GM21528 (cell line): ENCODE results near the gene FKBP1A.
"Not testable (repeated sequence)": the region's sequence is repeated elsewhere in the genome, so short reads cannot be mapped to it uniquely, and the experiment has no call there.

Source experiments
- ATAC-seq: cut with Tn5 transposase; IDR thresholded peaks from one replicate; pipeline ENCODE4 v1.9.1; 2021; ENCODE audit warnings: mild to moderate bottlenecking, moderate library complexity; ENCODE audit not compliant: unreplicated experiment, low FRiP score

Gene FKBP1A

GRCh38 chr20:1369970-1370369 lies 22.9 kb downstream of the FKBP1A start:
- no peak for ATAC-seq

- ATAC-seq = no peak
Measured at GRCh38 chr20:1368448-1369199, 24.2 kb downstream of the FKBP1A start.

GRCh38 chr20:1367479-1367878 lies 25.4 kb downstream of the FKBP1A start:
- no peak for ATAC-seq

- no peak for ATAC-seq
Measured at GRCh38 chr20:1364106-1364505, 28.7 kb downstream of the FKBP1A start.

- no peak for ATAC-seq
Measured at GRCh38 chr20:1363522-1363921, 29.3 kb downstream of the FKBP1A start.

GRCh38 chr20:1362484-1362883 lies 30.4 kb downstream of the FKBP1A start:
- ATAC-seq = no peak

GRCh38 chr20:1360094-1360846 lies 32.6 kb downstream of the FKBP1A start:
- ATAC-seq = no peak

GRCh38 chr20:1357921-1358671 lies 34.8 kb downstream of the FKBP1A start:
- ATAC-seq = no peak

GRCh38 chr20:1353956-1354355 lies 38.9 kb downstream of the FKBP1A start:
- no peak for ATAC-seq

GRCh38 chr20:1346315-1346969 lies 46.4 kb downstream of the FKBP1A start:
- no peak for ATAC-seq

GRCh38 chr20:1345756-1346093 lies 47.1 kb downstream of the FKBP1A start:
- ATAC-seq = no peak

- ATAC-seq = no peak
Measured at GRCh38 chr20:1345030-1345755, 47.7 kb downstream of the FKBP1A start.

- not testable (repeated sequence) for ATAC-seq
Measured at GRCh38 chr20:1343446-1344124, 49.3 kb downstream of the FKBP1A start.

- no peak for ATAC-seq
Measured at GRCh38 chr20:1341561-1342265, 51.1 kb downstream of the FKBP1A start.

GRCh38 chr20:1338801-1339200 lies 54.1 kb downstream of the FKBP1A start:
- ATAC-seq = no peak

GRCh38 chr20:1338096-1338495 lies 54.8 kb downstream of the FKBP1A start:
- ATAC-seq = no peak

GRCh38 chr20:1337441-1337840 lies 55.4 kb downstream of the FKBP1A start:
- no peak for ATAC-seq

- ATAC-seq = no peak
Measured at GRCh38 chr20:1336699-1337367, 56.0 kb downstream of the FKBP1A start.
